Stomach (tissue), 9 donors: ENCODE measurements around the gene B3GNT2. TPM values are rescaled to one million over a fixed set of nuclear protein-coding genes. Genes with fewer than 3 reads are reported as not detected.
A peak's percentile ranks its signal among the peaks of the same experiment; 100 is the strongest.

Experiments used
- DNase-seq, 2 donors: peaks; one replicate each; pipeline versions ENCODE4 v3.0.0 to v3.0.0-alpha.2; 2013 to 2019
- H3K27ac ChIP-seq, 5 donors: fragments of 200-600 bp in 4 of 5; sonication (generic) in 4 of 5; one replicate each; pipeline ENCODE4 v1.5.1; 2013 to 2019; ENCODE audit warnings: mild to moderate bottlenecking in 1 of 5, moderate library complexity in 1 of 5
- H3K27me3 ChIP-seq, 3 donors: fragments of 200-600 bp; sonication (generic); one replicate each; pipeline ENCODE4 v1.5.1; 2017 to 2019; ENCODE audit warnings: mixed run types in 1 of 3
- H3K36me3 ChIP-seq, 4 donors: fragments of 200-600 bp; sonication (generic); 1 replicate in 3 of 4; 2 replicates in 1 of 4; pipeline ENCODE4 v1.5.1; 2016 to 2019
- H3K4me1 ChIP-seq, 4 donors: fragments of 200-600 bp; sonication (generic); one replicate each; pipeline ENCODE4 v1.5.1; 2016 to 2019
- H3K4me3 ChIP-seq, 4 donors: fragments of 200-600 bp; sonication (generic) in 3 of 4; one replicate each; pipeline ENCODE4 v1.5.1; 2016 to 2019; ENCODE audit warnings: mild to moderate bottlenecking in 1 of 4
- H3K9me3 ChIP-seq, 4 donors: fragments of 200-600 bp; sonication (generic); one replicate each; pipeline ENCODE4 v1.5.1; 2016 to 2019
- EP300 ChIP-seq: sonication (generic); formaldehyde crosslinking; IDR thresholded peaks from one replicate; pipeline ENCODE4 v1.6.1; 2017; ENCODE audit warnings: antibody characterized with exemption
- POLR2A ChIP-seq, 4 donors: fragments of 450-650 bp; IDR thresholded peaks; one replicate each; pipeline ENCODE4 v1.6.1; 2016; ENCODE audit warnings: antibody characterized with exemption in 4 of 4, control low read depth in 2 of 4, mild to moderate bottlenecking in 1 of 4, moderate library complexity in 1 of 4
- POLR2AphosphoS5 ChIP-seq, 3 donors: sonication (generic); formaldehyde crosslinking; IDR thresholded peaks; one replicate each; pipeline ENCODE4 v1.6.1; 2016; ENCODE audit warnings: antibody characterized with exemption in 3 of 3
- WGBS, 5 donors: extraction: QIAGEN DNeasy Blood & Tissue Kit in 3 of 5; methylation state at CpG; one replicate each; pipeline versions ENCODE4 v1.1.5 to v1.1.7; 2013 to 2018; 5-methylcytosine and 5-hydroxymethylcytosine counted together
- intact Hi-C: fragments of 100-400 bp; cut with DNase I; formaldehyde crosslinking; loops from one replicate; pipeline ENCODE4 v1.15.1; 2023; ENCODE audit warnings: low total_unique reads
- polyA plus RNA-seq, 3 donors: library from polyadenylated mRNA; stranded (reverse); fragments of 200-250 nt; gene quantifications; one replicate each; pipeline ENCODE4 v1.2.3, GENCODE V29; 2013
- total RNA-seq, 5 donors: library from RNA; depleted of rRNA; stranded (reverse); fragments of >200 nt; gene quantifications; one replicate each; pipeline versions ENCODE4 v1.1.0 to v1.2.3, GENCODE V29; 2014 to 2016
- TF ChIP-seq, protein P1 (sequence below), 7 experiments: fragments of 450-650 bp in 4 of 7; fragments of 200-600 bp in 3 of 7; sonication (generic) in 3 of 7; IDR thresholded peaks; one replicate each; pipeline ENCODE4 v1.5.1; 2016 to 2019; ENCODE audit warnings: antibody characterized with exemption in 7 of 7, control low read depth in 2 of 7, mild to moderate bottlenecking in 1 of 7
- donor health status: healthy with polysubstance abuse.
- donor health status: Bipolar disorder and iron deficiency.
- donor health status: healthy.

Gene B3GNT2
- total and polyA plus RNA-seq, 8 donors: 6.6 to 62.5 (median 19.6) TPM

DNA sequence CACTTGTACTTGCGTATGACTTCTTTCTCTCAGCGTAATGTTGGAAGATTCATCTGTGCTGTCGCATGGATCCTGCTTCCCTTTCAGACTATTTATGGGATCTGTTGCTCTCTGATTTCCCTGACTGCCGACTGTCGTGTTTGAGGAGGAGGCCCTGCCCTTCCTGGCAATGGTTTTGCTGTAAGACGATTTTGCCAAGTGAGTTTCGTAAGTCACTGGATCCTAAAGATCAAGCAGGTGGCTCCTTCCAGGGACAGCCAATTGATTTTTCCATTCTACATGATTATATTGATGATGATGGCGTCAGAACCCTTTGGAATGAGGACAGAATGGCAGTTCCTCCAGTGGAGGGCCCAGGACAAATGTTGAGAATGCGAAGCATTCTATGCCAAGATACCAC lies 8.7 kb upstream of the B3GNT2 start:
- H3K9me3 ChIP-seq: no peaks in the 10 kb centered on the region
- no peak for DNase-seq
- H3K4me1 ChIP-seq: peaks cover 0 to 9% (median 0%) of the 10 kb centered on the region in 4 donors
- no peaks in the 10 kb centered on the region for H3K27me3 ChIP-seq
- TF ChIP-seq POLR2A (IDR thresholded peaks at IDR 0.05) (no peak), EP300 (no peak), POLR2AphosphoS5 (IDR thresholded peaks at IDR 0.05) (no peak)
- TF ChIP-seq, protein P1, sequence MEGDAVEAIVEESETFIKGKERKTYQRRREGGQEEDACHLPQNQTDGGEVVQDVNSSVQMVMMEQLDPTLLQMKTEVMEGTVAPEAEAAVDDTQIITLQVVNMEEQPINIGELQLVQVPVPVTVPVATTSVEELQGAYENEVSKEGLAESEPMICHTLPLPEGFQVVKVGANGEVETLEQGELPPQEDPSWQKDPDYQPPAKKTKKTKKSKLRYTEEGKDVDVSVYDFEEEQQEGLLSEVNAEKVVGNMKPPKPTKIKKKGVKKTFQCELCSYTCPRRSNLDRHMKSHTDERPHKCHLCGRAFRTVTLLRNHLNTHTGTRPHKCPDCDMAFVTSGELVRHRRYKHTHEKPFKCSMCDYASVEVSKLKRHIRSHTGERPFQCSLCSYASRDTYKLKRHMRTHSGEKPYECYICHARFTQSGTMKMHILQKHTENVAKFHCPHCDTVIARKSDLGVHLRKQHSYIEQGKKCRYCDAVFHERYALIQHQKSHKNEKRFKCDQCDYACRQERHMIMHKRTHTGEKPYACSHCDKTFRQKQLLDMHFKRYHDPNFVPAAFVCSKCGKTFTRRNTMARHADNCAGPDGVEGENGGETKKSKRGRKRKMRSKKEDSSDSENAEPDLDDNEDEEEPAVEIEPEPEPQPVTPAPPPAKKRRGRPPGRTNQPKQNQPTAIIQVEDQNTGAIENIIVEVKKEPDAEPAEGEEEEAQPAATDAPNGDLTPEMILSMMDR (IDR thresholded peaks at IDR 0.05): no peak
- WGBS, 5 donors: 78 to 91% (median 87%) methylated on average over 9 of the region's 9 CpGs
- H3K27ac ChIP-seq: no peak overlapping the region
- intact Hi-C loops: no loop called here
- H3K36me3 ChIP-seq: no peaks in the 10 kb centered on the region
- no peak overlapping the region for H3K4me3 ChIP-seq

DNA sequence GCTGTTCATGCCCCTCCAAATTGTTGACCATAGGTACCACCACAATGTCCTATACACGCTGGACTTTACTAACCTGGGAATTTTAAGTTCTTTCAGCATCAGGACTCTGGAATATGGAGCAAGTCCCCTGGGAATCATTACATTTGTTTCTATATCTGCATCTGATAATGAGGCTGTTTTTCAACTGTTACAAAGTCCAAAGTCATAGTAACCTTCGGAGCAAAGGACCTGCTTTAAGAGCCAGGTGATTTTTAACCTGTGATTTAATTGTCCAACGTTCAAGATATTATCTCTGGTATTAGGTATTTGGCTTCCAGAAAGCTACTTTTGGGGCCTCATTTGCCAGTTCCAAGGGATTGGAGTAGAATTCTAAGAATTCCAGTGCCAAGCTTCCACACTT lies 7.5 kb upstream of the B3GNT2 start:
- peak overlapping the region in 2 of 5 donors; percentile 11 to 39 for H3K27ac ChIP-seq
- intact Hi-C loops: no loop called here
- H3K4me3 ChIP-seq: no peak overlapping the region
- DNase-seq: no peak
- WGBS, 5 donors: 42 to 80% (median 45%) methylated on average over 3 of the region's 3 CpGs
- TF ChIP-seq EP300 (no peak), POLR2AphosphoS5 (IDR thresholded peaks at IDR 0.05) (no peak), POLR2A (IDR thresholded peaks at IDR 0.05) (no peak)
- TF ChIP-seq, protein P1 (IDR thresholded peaks at IDR 0.05): no peak
- H3K27me3 ChIP-seq: no peaks in the 10 kb centered on the region
- peaks cover 0 to 9% (median 0%) of the 10 kb centered on the region in 4 donors for H3K4me1 ChIP-seq
- no peaks in the 10 kb centered on the region for H3K36me3 ChIP-seq
- H3K9me3 ChIP-seq: no peaks in the 10 kb centered on the region

DNA sequence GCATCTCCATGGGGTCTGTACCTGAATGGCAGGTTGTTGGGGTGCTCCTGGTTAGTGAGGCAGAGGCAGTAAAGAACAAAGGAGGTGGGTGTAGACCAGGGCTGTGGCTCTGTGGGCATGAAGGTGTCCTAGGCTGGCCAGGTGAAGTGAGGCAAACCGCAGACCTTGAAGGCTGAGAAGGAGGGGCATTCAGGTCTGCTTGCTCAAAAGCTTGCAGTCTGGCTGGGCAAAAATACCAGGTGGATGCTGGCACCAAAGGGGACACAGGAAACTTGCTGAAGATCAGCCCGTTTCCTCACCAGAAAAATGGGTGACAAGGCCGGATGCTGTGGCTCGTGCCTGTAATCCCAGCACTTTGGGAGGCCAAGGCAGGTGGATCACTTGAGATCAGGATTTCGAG lies 6.7 kb upstream of the B3GNT2 start:
- intact Hi-C loops: no loop called here
- H3K9me3 ChIP-seq: no peaks in the 10 kb centered on the region
- DNase-seq: no peak
- H3K27me3 ChIP-seq: no peaks in the 10 kb centered on the region
- TF ChIP-seq POLR2A (IDR thresholded peaks at IDR 0.05) (no peak), EP300 (no peak), POLR2AphosphoS5 (IDR thresholded peaks at IDR 0.05) (no peak)
- TF ChIP-seq, protein P1 (IDR thresholded peaks at IDR 0.05): no peak
- no peaks in the 10 kb centered on the region for H3K36me3 ChIP-seq
- H3K4me1 ChIP-seq: peaks cover 0 to 9% (median 0%) of the 10 kb centered on the region in 4 donors
- 83 to 92% (median 88%) methylated on average over 5 of the region's 5 CpGs for WGBS, 5 donors
- no peak overlapping the region for H3K4me3 ChIP-seq
- peak overlapping the region in 2 of 5 donors; percentile 10 to 39 for H3K27ac ChIP-seq

DNA sequence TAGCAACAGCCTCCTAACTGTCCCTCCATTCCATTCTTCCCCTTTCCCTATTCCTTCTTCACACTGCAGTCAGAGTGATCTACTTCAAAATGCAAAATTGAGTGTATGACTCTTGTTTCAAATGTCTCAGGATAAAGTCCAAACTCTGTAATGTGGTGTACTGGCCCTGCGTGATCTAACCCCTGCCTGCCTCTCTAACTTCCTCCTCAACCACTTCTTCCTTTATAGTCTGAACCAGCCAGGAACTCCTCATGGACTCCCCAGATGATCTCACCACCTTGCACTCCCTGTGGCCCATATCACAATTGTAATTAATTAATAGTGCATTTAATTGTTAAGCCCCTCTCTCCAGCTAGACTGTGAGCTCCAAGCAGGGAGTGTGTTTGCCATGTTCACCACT lies 3.1 kb upstream of the B3GNT2 start:
- peaks cover 6 to 17% (median 11%) of the 10 kb centered on the region in 4 donors for H3K4me1 ChIP-seq
- WGBS, 5 donors: 65 to 87% (median 79%) methylated on average over 1 of the region's 1 CpG
- no peak overlapping the region for H3K27ac ChIP-seq
- no peaks in the 10 kb centered on the region for H3K27me3 ChIP-seq
- no peak for DNase-seq
- no peaks in the 10 kb centered on the region for H3K9me3 ChIP-seq
- H3K36me3 ChIP-seq: no peaks in the 10 kb centered on the region
- TF ChIP-seq, protein P1 (IDR thresholded peaks at IDR 0.05): no peak
- no peak for TF ChIP-seq EP300
- no peak for TF ChIP-seq POLR2A (IDR thresholded peaks at IDR 0.05)
- no peak for TF ChIP-seq POLR2AphosphoS5 (IDR thresholded peaks at IDR 0.05)
- intact Hi-C loops: no loop called here
- no peak overlapping the region for H3K4me3 ChIP-seq
